Measurements from ENCODE around the gene P2RX7.
"Not testable (repeated sequence)": the region's sequence is repeated elsewhere in the genome, so short reads cannot be mapped to it uniquely, and the experiment has no call there.

P2RX7 gene

DNA sequence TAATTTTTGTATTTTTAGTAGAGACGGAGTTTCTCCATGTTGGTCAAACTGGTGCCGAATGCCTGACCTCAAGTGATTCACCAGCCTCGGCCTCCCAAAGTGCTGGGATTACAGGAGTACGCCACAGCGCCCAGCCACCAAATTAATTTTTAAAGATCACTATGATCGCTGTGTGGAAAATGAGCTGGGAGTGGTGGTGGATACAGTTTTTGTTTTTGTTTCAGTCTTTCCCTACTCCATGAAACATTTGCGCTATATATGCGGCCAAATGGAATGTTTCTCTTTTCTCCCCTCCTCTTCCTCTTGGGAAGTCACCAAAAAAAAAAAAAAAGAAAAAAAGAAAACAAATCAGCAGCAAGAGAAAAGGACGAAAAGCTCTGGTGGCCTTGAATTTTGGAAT, 56.5 kb downstream of the P2RX7 start:
- no peak overlapping the region for H3K27ac ChIP-seq
- TF ChIP-seq CTCF (conservative IDR thresholded peaks at IDR 0.05), result no peak

DNA sequence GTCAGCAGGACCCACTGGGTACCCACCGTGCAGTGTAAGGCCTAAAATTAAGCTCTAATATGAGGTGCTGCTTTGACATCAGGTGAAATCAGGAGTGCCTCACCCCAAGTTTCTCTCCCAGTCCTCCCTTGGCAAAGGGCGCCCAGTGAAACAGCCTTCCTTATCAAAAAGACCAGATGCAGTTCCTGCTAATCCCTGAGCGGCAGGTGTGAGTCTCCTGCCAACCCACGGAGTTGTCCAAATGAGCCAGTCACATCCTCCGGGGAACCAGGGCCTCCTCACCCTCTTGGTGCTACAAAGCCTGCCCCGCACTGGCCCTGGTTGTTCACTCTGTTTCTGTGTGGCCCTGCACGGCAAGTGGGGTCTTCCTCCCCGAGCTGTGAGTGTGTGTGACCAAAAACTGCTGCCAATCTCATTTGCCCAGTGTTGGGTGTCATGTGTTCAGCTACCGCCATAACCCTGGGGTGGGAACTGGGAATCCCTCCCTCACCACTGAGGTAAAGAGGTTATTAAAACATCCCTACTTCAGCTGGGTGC, 57.0 kb downstream of the P2RX7 start:
- TF ChIP-seq CTCF (conservative IDR thresholded peaks at IDR 0.05), result no peak
- H3K27ac ChIP-seq, result no peak overlapping the region

DNA sequence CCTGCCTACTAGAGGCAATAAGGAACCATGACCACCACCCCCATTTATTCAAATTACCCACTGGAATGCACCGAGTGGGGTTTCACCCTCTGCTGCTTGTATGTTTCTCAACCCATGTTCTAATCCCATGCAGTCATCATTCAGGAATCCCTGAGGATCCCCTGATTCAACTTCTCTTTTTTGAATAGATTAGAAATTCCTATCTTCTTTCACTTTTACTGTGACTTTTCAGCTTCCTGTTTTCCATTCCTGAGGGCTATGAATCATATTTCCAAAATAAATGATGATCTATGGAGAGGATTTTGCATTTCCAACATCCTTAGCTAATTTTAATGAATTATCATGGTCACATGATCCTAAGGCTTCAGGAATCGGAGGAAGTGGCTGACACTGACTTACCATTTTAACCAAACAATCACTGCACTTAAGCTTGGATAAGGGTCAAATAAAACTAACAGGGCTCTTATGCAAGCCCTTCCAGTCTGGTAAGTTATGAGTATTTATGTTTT, 57.9 kb downstream of the P2RX7 start:
- no peak for TF ChIP-seq CTCF (conservative IDR thresholded peaks at IDR 0.05)
- no peak overlapping the region for H3K27ac ChIP-seq

DNA sequence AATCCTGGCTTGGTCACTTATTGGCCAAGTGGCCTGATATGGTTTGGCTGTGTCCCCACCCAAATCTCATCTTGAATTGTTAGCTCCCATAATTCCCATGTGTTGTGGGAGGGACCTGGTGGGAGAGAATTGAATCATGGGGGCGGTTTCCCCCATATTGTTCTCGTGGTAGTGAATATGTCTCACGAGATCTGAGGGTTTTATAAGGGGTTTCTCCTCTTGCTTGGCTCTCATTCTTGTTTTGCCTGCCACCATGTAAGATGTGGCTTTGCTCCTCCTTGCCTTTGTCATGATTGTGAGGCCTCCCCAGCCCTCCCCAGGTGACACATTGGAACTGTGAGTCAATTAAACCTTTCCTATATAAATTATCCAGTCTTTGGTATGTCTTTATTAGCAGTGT, 58.5 kb downstream of the P2RX7 start:
- H3K27ac ChIP-seq, result no peak overlapping the region
- no peak for TF ChIP-seq CTCF (conservative IDR thresholded peaks at IDR 0.05)

- H3K27ac ChIP-seq, result no peak overlapping the region
- no peak for TF ChIP-seq CTCF (conservative IDR thresholded peaks at IDR 0.05)
These were observed 64.2 kb downstream of the P2RX7 start for GRCh38 chr12:121196902-121197301.

DNA sequence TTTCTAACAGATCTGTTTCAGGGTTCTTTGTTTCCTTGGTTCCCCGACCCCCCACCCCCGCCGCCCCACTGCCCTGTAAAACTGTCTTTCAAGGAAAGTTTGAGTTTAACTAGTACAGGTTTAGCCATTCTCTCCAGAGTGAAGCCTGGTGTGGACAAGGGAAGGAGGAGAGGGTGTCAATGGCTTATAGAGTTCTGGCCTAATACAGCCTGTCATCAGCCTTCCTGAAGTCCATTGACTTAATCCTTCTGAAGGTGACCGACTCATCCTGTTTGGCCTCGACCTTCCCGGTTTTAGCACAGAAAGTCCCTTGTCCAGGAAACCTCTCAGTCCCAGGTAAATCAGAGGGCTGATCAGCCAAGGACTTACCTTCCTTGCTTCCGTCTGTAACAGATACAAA, 66.3 kb downstream of the P2RX7 start:
- H3K27ac ChIP-seq, result no peak overlapping the region
- no peak for TF ChIP-seq CTCF (conservative IDR thresholded peaks at IDR 0.05)

DNA sequence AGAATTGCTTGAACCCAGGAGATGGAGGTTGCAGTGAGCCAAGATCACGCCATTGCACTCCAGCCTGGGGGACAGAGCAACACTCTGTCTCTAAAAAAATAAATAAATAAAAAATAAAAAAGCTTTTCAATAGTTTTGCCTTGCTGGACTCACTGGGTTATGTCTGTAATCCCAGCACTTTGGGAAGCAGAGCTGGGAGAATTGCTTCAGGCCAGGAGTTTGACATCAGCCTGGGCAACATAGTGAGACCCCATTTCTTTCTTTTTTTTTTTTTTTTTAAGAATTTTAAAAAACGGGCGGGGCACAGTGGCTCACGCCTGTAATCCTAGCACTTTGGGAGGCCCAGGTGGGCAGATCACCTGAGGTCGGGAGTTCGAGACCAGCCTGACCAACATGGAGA, 68.5 kb downstream of the P2RX7 start:
- not testable (repeated sequence) for H3K27ac ChIP-seq

GRCh38 chr12:121202407-121203355, 70.0 kb downstream of the P2RX7 start:
- no peak for TF ChIP-seq CTCF (conservative IDR thresholded peaks at IDR 0.05)
- no peak overlapping the region for H3K27ac ChIP-seq
